ENCODE measurements around the gene MT1E.

The MT1E gene

GRCh38 chr16:56631832-56632155 is 6.2 kb downstream of the MT1E start:
- peak overlapping the region; percentile 39 to 47 for H3K4me3 ChIP-seq (replicated peaks in 1 of 2; ENCODE audit: low read depth in 2 of 2, low read length in 2 of 2)
- TF ChIP-seq, protein P1, sequence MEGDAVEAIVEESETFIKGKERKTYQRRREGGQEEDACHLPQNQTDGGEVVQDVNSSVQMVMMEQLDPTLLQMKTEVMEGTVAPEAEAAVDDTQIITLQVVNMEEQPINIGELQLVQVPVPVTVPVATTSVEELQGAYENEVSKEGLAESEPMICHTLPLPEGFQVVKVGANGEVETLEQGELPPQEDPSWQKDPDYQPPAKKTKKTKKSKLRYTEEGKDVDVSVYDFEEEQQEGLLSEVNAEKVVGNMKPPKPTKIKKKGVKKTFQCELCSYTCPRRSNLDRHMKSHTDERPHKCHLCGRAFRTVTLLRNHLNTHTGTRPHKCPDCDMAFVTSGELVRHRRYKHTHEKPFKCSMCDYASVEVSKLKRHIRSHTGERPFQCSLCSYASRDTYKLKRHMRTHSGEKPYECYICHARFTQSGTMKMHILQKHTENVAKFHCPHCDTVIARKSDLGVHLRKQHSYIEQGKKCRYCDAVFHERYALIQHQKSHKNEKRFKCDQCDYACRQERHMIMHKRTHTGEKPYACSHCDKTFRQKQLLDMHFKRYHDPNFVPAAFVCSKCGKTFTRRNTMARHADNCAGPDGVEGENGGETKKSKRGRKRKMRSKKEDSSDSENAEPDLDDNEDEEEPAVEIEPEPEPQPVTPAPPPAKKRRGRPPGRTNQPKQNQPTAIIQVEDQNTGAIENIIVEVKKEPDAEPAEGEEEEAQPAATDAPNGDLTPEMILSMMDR (IDR thresholded peaks at IDR 0.05; ENCODE audit: low read depth, low read length): no peak
- DNase-seq (ENCODE audit: low read depth in 2 of 2): no peak

- TF ChIP-seq, protein P1 (IDR thresholded peaks at IDR 0.05; ENCODE audit: low read depth, low read length): no peak
- peak within 1 kb of the TSS; percentile 39 to 47 for H3K4me3 ChIP-seq (replicated peaks in 1 of 2; ENCODE audit: low read depth in 2 of 2, low read length in 2 of 2)
- no peak for DNase-seq (ENCODE audit: low read depth in 2 of 2)
Observed at GRCh38 chr16:56632156-56632847, 6.7 kb downstream of the MT1E start, which contains the start of gene MT1M. TSS of gene MT1M (plus strand) at chr16:56632659. CDS start at chr16:56632732, 73 bp downstream.

GRCh38 chr16:56632848-56633365 is 7.3 kb downstream of the MT1E start:
- peak overlapping the region in 1 of 2 donors; percentile 47 for H3K4me3 ChIP-seq (replicated peaks in 1 of 2; ENCODE audit: low read depth in 2 of 2, low read length in 2 of 2)
- no peak for DNase-seq (ENCODE audit: low read depth in 2 of 2)
- TF ChIP-seq, protein P1 (IDR thresholded peaks at IDR 0.05; ENCODE audit: low read depth, low read length): no peak

DNA sequence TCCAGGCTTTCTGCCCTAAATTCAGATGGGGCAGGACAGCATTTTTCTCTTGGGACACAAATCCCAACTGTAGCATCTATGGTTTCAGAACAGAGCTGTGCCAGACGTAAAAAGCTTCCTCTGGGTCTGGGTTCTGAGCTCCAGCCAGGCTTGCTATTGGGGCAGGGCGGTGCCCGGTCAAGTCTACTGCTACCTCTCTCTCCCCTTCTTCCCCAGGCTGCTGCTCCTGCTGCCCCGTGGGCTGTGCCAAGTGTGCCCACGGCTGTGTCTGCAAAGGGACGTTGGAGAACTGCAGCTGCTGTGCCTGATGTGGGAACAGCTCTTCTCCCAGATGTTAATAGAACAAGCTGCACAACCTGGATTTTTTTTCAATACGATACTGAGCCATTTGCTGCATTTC is 8.0 kb downstream of the MT1E start:
- no peak overlapping the region for H3K4me3 ChIP-seq (replicated peaks in 1 of 2; ENCODE audit: low read depth in 2 of 2, low read length in 2 of 2)
- DNase-seq (ENCODE audit: low read depth in 2 of 2): no peak

DNA sequence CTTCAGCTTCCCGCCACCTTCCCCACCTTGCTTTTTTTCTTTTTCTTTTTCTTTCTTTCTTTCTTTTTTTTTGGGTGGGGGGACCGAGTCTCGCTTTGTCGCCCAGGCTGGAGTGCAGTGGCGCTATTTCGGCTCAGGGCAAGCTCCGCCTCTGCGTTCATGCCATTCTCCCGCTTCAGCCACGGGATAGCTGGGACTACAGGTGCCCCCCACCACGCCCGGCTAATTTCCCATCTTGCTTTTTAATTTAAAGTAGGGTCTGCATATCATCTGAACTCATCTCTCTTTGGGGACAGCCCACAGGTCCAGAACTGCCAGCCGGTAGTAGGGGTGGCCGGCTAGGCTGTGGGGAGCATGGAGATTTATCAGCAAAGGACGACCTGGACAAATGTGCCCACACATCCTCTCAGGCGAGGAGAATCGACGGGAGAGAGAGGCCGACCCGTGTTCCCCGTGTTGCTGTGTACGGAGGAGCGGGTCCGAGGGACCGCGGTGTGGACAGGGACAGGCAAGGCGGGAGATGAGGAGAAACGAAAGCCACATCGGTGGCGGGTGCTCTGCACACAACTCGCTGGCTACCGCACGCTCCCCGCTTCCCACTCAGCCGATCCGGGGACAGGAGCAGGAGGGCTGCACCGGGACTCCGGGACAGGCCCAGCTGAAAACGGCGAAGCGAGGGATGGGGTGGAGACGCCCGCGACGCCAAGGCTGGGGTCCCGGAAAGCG is 9.3 kb downstream of the MT1E start:
- TF ChIP-seq, protein P1 (IDR thresholded peaks at IDR 0.05; ENCODE audit: low read depth, low read length): no peak
- no peak for DNase-seq (ENCODE audit: low read depth in 2 of 2)
- H3K4me3 ChIP-seq (replicated peaks in 1 of 2; ENCODE audit: low read depth in 2 of 2, low read length in 2 of 2): peak overlapping the region in 1 of 2 donors; percentile 29

More for the DNA sequence above, 8.0 kb downstream of the MT1E start:
- TF ChIP-seq, protein P1 (IDR thresholded peaks at IDR 0.05; ENCODE audit: low read depth, low read length): no peak

DNA sequence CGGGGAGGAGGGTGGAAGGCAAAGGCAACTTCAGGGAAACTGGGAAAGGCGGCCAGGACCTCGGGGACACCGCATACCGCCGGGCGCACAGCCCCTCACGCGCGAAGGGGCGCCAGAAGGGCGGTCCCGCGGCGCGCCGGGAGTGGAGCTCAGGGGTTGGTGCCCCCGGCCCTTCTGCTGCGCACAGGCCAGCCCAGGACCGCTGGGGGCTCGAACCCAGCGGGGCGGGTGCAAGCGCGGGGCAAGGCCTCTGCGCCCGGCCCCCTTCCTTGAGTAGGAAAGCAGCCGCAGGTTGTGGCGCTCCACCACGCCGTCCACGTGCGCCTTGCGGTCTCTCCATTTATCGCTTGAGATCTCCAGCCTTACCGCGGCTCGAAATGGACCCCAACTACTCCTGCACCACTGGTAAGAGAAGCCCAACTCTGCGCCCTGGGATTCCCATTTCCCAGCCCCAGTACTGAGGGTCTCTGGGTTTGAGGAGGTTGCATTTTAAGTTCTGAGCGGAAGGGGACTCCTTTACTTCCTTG is 9.9 kb downstream of the MT1E start:
- DNase-seq (ENCODE audit: low read depth in 2 of 2): no peak
- peak overlapping the region in 1 of 2 donors; percentile 29 for H3K4me3 ChIP-seq (replicated peaks in 1 of 2; ENCODE audit: low read depth in 2 of 2, low read length in 2 of 2)
- TF ChIP-seq, protein P1 (IDR thresholded peaks at IDR 0.05; ENCODE audit: low read depth, low read length): no peak
